Smooth muscle cell (in vitro differentiated cells): Measurements from ENCODE around the gene FSD1. TPM values are rescaled to one million over a fixed set of nuclear protein-coding genes. Genes with fewer than 3 reads are reported as not detected.

Experiments
- DNase-seq: peaks from one replicate; lab custom pipeline; 2025; ENCODE audit not compliant: unreplicated experiment; lab: John Stamatoyannopoulos, UW
- H2AFZ ChIP-seq: fragments of 200-600 bp; sonication (generic); 2 replicates; pipeline ENCODE4 v1.6.0; 2016; ENCODE audit warnings: antibody characterized with exemption, low read depth, mild to moderate bottlenecking
- H3F3A ChIP-seq: fragments of 200-600 bp; sonication (generic); 2 replicates; pipeline ENCODE4 v1.6.0; 2017; ENCODE audit warnings: antibody characterized with exemption, low read depth
- H3K27ac ChIP-seq: fragments of 200-600 bp; sonication (generic); 2 replicates; pipeline ENCODE4 v1.5.1; 2016; ENCODE audit warnings: low read depth, mild to moderate bottlenecking
- H3K27me3 ChIP-seq: fragments of 200-600 bp; sonication (generic); 2 replicates; pipeline ENCODE4 v1.6.1; 2016; ENCODE audit warnings: low read depth, mild to moderate bottlenecking
- H3K36me3 ChIP-seq: fragments of 200-600 bp; sonication (generic); 2 replicates; pipeline ENCODE4 v1.5.1; 2016; ENCODE audit warnings: low read depth
- H3K4me1 ChIP-seq: fragments of 200-600 bp; sonication (generic); 2 replicates; pipeline ENCODE4 v1.5.1; 2016; ENCODE audit warnings: low read depth
- H3K4me2 ChIP-seq: fragments of 200-600 bp; sonication (generic); 2 replicates; pipeline ENCODE4 v1.6.0; 2016; ENCODE audit warnings: mild to moderate bottlenecking
- H3K4me3 ChIP-seq: fragments of 200-600 bp; sonication (generic); 2 replicates; pipeline ENCODE4 v1.5.1; 2016; ENCODE audit warnings: mild to moderate bottlenecking
- H3K79me2 ChIP-seq: fragments of 200-600 bp; sonication (generic); 2 replicates; pipeline ENCODE4 v1.6.0; 2016; ENCODE audit warnings: low read depth, mild to moderate bottlenecking
- H3K9ac ChIP-seq: fragments of 200-600 bp; sonication (generic); 2 replicates; pipeline ENCODE4 v1.6.0; 2016; ENCODE audit warnings: low read depth
- H3K9me3 ChIP-seq: fragments of 200-600 bp; sonication (generic); replicated peaks from 2 replicates; pipeline ENCODE4 v1.5.1; 2016; ENCODE audit warnings: low read depth
- H4K20me1 ChIP-seq: fragments of 200-600 bp; sonication (generic); 2 replicates; pipeline ENCODE4 v1.6.0; 2016; ENCODE audit warnings: low read depth
- CTCF ChIP-seq: fragments of 200-600 bp; sonication (generic); IDR thresholded peaks from 2 replicates; pipeline ENCODE4 v1.5.1; 2017; ENCODE audit warnings: borderline replicate concordance, mild to moderate bottlenecking, antibody characterized with exemption; ENCODE audit not compliant: insufficient read depth, poor library complexity, severe bottlenecking
- WGBS: methylation state at CpG from one replicate; pipeline ENCODE4 v1.1.7; 2016; ENCODE audit warnings: low lambda C conversion rate; 5-methylcytosine and 5-hydroxymethylcytosine counted together
- polyA plus RNA-seq: library from polyadenylated mRNA; unstranded; fragments of >200 nt; fragmentation: Nextera tagmentation; extraction: Ambion mirVana; gene quantifications from 2 replicates; pipeline ENCODE4 v1.2.1, GENCODE V29; 2016
- total RNA-seq: library from RNA; depleted of rRNA; stranded (reverse); fragments of >200 nt; gene quantifications from 2 replicates; pipeline ENCODE4 v1.2.3, GENCODE V29; 2014

FSD1 gene
- total and polyA plus RNA-seq, 2 experiments from 2014 or later: 9.9 to 16.5 TPM

GRCh38 chr19:4291184-4291732 lies 13.1 kb upstream of the FSD1 start:
- no peak overlapping the region for H3K4me3 ChIP-seq
- H3K4me1 ChIP-seq: no peaks in the 10 kb centered on the region
- TF ChIP-seq CTCF: no peak
- no peaks in the 10 kb centered on the region for H3K9me3 ChIP-seq
- no peak overlapping the region for H2AFZ ChIP-seq
- no peak for DNase-seq
- H4K20me1 ChIP-seq: no peaks in the 10 kb centered on the region
- WGBS: 87% methylated on average over 8 of the region's 8 CpGs
- H3K4me2 ChIP-seq: no peak overlapping the region
- H3K79me2 ChIP-seq: no peaks in the 10 kb centered on the region
- no peak overlapping the region for H3K27ac ChIP-seq
- H3K27me3 ChIP-seq: no peaks in the 10 kb centered on the region
- H3K9ac ChIP-seq: no peak overlapping the region
- no peaks in the 10 kb centered on the region for H3K36me3 ChIP-seq
- no peaks in the 10 kb centered on the region for H3F3A ChIP-seq

DNA sequence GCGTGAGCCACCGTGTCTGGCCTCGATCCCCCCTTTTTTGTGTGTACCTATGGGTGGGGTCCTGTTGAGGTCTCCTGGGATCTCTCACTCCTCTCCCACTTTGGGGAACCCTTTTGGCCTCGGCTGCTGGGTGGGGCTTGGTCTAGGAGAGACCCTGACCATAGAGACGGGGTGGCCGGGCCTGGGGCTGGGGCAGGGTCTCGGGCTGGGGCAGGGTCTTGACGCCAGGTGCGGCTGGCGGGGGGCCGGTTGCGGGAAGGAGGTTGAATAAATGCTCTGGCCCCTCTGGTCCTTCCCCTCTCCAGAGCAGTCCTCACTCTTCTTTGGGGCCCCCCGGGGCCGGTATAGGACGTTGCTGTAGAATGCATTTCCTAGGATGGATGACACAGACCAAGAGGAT lies 11.9 kb upstream of the FSD1 start:
- Histone ChIP-seq H3K9ac (no peak overlapping the region), H2AFZ (no peak overlapping the region), H3K36me3 (no peaks in the 10 kb centered on the region), H3K4me3 (no peak overlapping the region), H4K20me1 (no peaks in the 10 kb centered on the region), H3K27me3 (no peaks in the 10 kb centered on the region), H3K79me2 (no peaks in the 10 kb centered on the region), H3K4me1 (no peaks in the 10 kb centered on the region), H3F3A (no peaks in the 10 kb centered on the region), H3K27ac (no peak overlapping the region), H3K4me2 (no peak overlapping the region), H3K9me3 (no peaks in the 10 kb centered on the region)
- 90% methylated on average over 15 of the region's 15 CpGs for WGBS
- TF ChIP-seq CTCF: no peak
- DNase-seq: no peak

DNA sequence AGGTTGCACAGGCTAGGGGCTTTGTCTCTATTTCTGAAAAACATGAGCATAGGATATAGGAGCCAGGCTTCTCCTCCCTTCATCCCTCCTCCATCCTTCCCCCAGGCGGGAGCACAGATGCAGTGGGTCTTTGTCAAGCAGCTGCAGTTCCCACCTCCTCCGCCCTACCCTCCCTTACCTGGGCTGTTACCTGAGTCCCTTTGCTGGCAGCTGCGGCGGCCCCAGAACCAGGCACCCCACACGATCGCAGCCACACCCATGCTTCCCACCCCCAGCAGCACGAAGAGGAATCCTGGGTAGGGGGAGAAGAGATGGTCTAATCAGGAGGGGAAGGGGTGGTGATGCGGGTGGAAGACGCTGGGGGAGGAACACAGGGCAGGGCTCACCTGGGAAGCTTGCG lies 10.0 kb upstream of the FSD1 start:
- Histone ChIP-seq H4K20me1 (no peaks in the 10 kb centered on the region), H3K9ac (no peak overlapping the region), H3K9me3 (no peaks in the 10 kb centered on the region), H3K4me2 (no peak overlapping the region), H3F3A (no peaks in the 10 kb centered on the region), H3K4me1 (no peaks in the 10 kb centered on the region), H3K79me2 (no peaks in the 10 kb centered on the region), H3K4me3 (no peak overlapping the region), H2AFZ (no peak overlapping the region), H3K27me3 (no peaks in the 10 kb centered on the region), H3K27ac (no peak overlapping the region), H3K36me3 (no peaks in the 10 kb centered on the region)
- DNase-seq: no peak
- 71% methylated on average over 9 of the region's 10 CpGs for WGBS
- TF ChIP-seq CTCF: no peak

- Histone ChIP-seq H3K27me3 (no peaks in the 10 kb centered on the region), H3K27ac (no peak overlapping the region), H4K20me1 (no peaks in the 10 kb centered on the region), H3K79me2 (no peaks in the 10 kb centered on the region), H3K36me3 (no peaks in the 10 kb centered on the region), H3K4me2 (no peak overlapping the region), H3F3A (no peaks in the 10 kb centered on the region), H2AFZ (no peak overlapping the region), H3K9me3 (no peaks in the 10 kb centered on the region), H3K4me1 (no peaks in the 10 kb centered on the region), H3K9ac (no peak overlapping the region), H3K4me3 (no peak overlapping the region)
- no peak for TF ChIP-seq CTCF
- WGBS: 76% methylated on average over 14 of the region's 14 CpGs
- no peak for DNase-seq
Measured at GRCh38 chr19:4295972-4296771, 8.2 kb upstream of the FSD1 start.
